Activated T-helper 2 cell treated with anti-CD3 and anti-CD28 coated beads, Interferon-gamma antibody, Interleukin-2, Interleukin-4, amounts not matched to agents 10 μg/mL and 5 μg/mL and 100 μg/mL, durations not matched to agents 14 hours and 24 hours and 36 hours (primary cell): ENCODE data around the gene AK1. TPM values are rescaled to one million over a fixed set of nuclear protein-coding genes. Genes with fewer than 3 reads are reported as not detected.
"Not testable (repeated sequence)": the region's sequence is repeated elsewhere in the genome, so short reads cannot be mapped to it uniquely, and the experiment has no call there.

Source experiments
- DNase-seq: peaks from one replicate; pipeline ENCODE4 v3.0.0; 2021; ENCODE audit warnings: low spot score
- H3K27ac Mint-ChIP-seq: one replicate; pipeline ENCODE4 v1.8.0; 2021; ENCODE audit warnings: mixed read lengths
- H3K27me3 Mint-ChIP-seq: one replicate; pipeline ENCODE4 v1.8.0; 2021; ENCODE audit warnings: low read depth, mixed read lengths
- H3K36me3 Mint-ChIP-seq: one replicate; pipeline ENCODE4 v1.8.0; 2021; ENCODE audit warnings: low read depth, mixed read lengths
- H3K4me1 Mint-ChIP-seq: one replicate; pipeline ENCODE4 v1.8.0; 2021; ENCODE audit warnings: low read depth, mixed read lengths
- H3K4me3 Mint-ChIP-seq: one replicate; pipeline ENCODE4 v1.8.0; 2021; ENCODE audit warnings: low read depth, mild to moderate bottlenecking, moderate library complexity, mixed read lengths
- H3K9me3 Mint-ChIP-seq: one replicate; pipeline ENCODE4 v1.8.0; 2021; ENCODE audit warnings: mixed read lengths
- intact Hi-C: fragments of 100-400 bp; cut with micrococcal nuclease; formaldehyde crosslinking; loops from one replicate; pipeline ENCODE4 v1.15.1; 2023
- total RNA-seq: library from RNA; stranded (reverse); gene quantifications from 2 replicates; pipeline ENCODE4 v1.2.3, GENCODE V29; 2022

The AK1 gene
- total RNA-seq, 1 donor from 2014 or later, result 21.0 TPM

DNA sequence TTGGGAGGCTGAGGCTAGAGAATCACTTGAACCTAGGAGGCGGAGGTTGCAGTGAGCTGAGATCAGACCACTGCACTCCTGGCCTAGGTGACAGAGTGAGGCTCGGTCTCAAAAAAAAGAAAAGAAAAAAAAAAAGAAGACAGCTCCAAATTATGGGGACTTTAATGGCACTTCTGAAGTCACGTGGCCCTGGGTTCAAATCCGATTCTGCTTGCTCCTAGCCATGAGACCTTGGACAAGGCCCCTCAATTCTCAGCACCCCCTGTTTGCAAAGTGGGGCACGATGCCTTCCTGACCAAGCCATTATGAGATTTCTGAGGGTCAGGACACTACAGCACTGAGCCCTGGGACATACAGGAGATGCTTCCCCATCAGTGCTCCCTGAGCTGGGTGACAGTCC lies 22.0 kb downstream of the AK1 start:
- Mint-ChIP-seq H3K4me1 (peaks cover 14% of the 10 kb centered on the region), H3K27me3 (no peaks in the 10 kb centered on the region), H3K27ac (peak overlapping the region; percentile 55), H3K36me3 (peaks cover 22% of the 10 kb centered on the region), H3K9me3 (peaks cover 3% of the 10 kb centered on the region), H3K4me3 (peak overlapping the region; percentile 54)
- no peak for DNase-seq
- intact Hi-C loops, result no loop called here

DNA sequence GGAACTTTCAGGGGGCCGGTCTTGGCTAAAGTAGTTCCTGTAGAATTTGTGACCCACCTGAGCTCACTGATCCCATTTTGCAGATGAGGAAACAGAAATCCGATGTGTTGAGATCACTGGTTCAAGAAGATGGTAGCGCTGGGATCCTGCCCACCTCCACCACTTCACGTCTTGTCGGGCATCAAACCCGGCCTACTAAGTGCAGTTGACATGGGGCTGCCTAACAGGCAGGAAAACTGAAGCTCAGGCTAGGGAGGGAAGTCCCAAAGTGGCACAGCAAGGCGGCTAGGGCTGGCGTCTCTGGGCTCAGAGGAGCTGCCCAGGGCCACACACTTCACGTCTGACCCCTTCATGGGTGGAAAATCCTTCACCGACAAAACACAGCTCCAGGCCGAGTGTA lies 22.5 kb downstream of the AK1 start:
- intact Hi-C loops, result no loop called here
- Mint-ChIP-seq H3K9me3 (peaks cover 6% of the 10 kb centered on the region), H3K27ac (peak overlapping the region; percentile 42), H3K27me3 (no peaks in the 10 kb centered on the region), H3K36me3 (peaks cover 27% of the 10 kb centered on the region), H3K4me3 (peak overlapping the region; percentile 21), H3K4me1 (peaks cover 14% of the 10 kb centered on the region)
- DNase-seq, result no peak

DNA sequence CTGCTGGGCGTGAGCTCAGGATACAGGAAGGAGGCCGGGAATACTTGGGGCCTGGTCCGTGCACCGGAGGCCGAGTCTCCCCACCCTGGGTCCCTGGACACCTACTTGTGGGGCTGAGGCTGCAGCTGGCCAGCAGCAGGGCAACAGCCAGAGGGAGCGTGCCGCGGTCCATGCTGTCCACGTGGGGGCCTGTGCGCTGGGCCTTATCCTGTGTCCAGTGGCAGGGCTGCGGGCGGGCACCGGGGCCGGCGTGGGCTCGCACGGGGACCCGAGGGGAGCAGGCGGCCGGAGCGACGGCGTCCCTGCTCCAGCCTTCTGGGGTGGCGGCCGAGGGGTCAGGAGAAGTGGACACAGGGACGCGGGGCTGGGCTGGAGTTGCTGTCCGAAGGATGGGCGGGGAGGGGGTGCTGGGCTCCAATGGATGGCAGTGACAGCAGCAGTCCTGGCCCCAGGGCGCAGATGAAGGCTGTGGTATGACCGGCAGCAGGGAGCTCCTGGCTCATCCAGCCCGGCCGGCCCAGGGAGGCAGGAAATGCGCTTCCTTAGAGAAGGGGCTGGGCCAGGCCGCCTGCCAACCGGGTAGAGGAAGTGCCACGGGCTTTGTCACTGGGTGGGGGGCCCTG lies 23.2 kb downstream of the AK1 start, which contains the start of gene ENG:
TSS of gene ENG (minus strand) at position 475 of the 623 bp plus-strand sequence. CDS start at position 172, 303 bp downstream.
- Mint-ChIP-seq H3K36me3 (peaks cover 32% of the 10 kb centered on the region), H3K27ac (peak within 1 kb of the TSS; percentile 80), H3K27me3 (no peaks in the 10 kb centered on the region), H3K9me3 (peaks cover 9% of the 10 kb centered on the region), H3K4me1 (peaks cover 14% of the 10 kb centered on the region), H3K4me3 (peak within 1 kb of the TSS; percentile 87)
- no peak for DNase-seq
- intact Hi-C loops, result no loop called here

DNA sequence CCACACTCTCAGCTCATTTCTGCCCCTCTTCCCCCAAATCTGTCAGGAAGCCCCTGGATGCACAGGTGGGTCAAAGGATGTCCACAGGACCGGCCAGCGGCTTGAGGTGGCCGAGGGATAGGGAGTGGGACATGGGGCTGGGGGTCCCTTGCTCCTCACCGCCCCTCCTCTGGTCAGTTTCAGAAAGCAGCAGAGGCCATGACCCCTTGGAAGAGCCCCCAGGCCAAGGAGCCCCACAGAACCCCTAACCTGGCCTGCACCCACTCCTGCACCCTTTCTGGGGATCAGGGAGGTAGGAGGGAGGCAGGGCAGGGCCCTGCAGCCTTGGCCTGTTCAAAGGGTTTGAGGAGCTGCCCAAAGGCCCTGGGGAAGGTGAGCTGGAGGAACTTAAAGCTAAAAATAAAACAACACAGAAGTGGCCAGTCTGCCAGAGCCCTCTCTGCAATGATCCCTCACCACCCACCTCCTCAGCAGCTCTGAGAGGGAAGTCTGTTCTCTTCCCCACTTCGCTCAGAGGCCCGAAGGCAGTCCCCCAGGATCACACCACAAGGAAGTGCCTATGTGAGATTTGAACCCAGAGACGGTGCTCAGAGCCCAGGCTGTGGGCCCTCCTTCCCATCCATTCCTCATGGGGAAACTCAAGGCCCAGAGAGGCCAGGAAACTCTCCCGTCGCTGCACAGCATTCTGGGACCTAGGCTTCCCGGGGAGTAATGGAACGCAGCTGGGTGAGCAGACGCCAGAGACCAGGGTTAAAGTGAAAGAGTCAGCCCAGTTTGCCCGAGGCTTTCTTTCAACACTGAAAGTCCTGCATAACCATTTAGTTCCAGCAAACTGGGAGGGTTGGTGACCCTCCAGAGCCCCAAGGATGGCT lies 23.9 kb downstream of the AK1 start:
- Mint-ChIP-seq H3K36me3 (peaks cover 40% of the 10 kb centered on the region), H3K4me1 (peaks cover 14% of the 10 kb centered on the region), H3K27ac (peak overlapping the region; percentile 80), H3K27me3 (no peaks in the 10 kb centered on the region), H3K4me3 (peak overlapping the region; percentile 87), H3K9me3 (peaks cover 16% of the 10 kb centered on the region)
- intact Hi-C loops, result no loop called here
- DNase-seq, result no peak

DNA sequence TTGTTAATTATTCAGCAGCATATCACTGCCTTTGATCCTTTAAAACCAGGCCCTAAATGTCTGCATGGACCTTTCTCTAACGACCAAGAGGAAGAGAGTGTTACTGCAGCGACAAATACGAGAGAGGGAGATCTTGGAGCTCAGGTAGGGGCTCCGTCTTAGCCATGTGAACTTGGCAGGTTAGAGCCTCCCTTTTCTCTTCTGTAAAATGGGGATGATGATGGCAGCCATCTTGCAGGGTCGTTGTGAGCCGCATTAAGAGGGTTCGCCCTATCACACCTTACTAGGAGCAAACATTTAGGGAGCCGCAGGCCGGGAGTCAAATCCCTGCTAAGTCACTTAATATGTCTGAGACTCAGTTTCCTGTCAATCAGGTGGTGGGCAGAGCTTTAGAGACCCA lies 24.6 kb downstream of the AK1 start:
- no peak for DNase-seq
- peaks cover 14% of the 10 kb centered on the region for H3K4me1 Mint-ChIP-seq
- no peaks in the 10 kb centered on the region for H3K27me3 Mint-ChIP-seq
- H3K27ac Mint-ChIP-seq, result peak overlapping the region; percentile 17
- H3K36me3 Mint-ChIP-seq, result peaks cover 42% of the 10 kb centered on the region
- H3K4me3 Mint-ChIP-seq, result peak overlapping the region; percentile 87
- H3K9me3 Mint-ChIP-seq, result peaks cover 18% of the 10 kb centered on the region
- intact Hi-C loops, result no loop called here

DNA sequence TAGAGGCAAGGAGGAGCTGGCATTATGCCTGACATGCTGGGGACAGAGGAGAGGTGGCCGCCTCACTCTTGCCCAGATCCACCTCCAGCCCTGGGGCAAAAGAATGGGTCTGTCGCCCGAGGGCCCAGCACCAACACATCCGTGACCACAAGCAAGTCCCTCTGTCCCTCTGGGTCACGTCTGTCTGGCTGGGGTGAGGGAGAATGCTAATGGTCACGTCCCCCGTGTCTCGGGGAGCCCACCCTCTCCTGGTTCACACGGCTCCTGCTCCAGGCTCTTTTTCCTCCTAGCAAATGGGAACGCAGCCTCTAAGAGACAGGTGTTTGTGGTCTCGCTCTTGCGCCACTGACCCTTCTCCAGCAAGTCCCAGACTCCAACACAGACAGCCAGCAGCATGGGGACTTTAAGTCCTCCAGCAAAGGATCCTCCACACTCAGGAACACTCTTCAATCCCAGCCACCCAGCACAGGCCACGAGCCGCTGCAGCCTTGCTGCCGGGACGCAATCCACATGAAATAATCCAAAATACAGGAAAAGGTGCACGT lies 27.1 kb downstream of the AK1 start:
- Mint-ChIP-seq H3K9me3 (peaks cover 18% of the 10 kb centered on the region), H3K4me1 (peaks cover 14% of the 10 kb centered on the region), H3K27ac (no peak overlapping the region), H3K27me3 (no peaks in the 10 kb centered on the region), H3K36me3 (peaks cover 42% of the 10 kb centered on the region), H3K4me3 (no peak overlapping the region)
- intact Hi-C loops, result no loop called here
- no peak for DNase-seq

DNA sequence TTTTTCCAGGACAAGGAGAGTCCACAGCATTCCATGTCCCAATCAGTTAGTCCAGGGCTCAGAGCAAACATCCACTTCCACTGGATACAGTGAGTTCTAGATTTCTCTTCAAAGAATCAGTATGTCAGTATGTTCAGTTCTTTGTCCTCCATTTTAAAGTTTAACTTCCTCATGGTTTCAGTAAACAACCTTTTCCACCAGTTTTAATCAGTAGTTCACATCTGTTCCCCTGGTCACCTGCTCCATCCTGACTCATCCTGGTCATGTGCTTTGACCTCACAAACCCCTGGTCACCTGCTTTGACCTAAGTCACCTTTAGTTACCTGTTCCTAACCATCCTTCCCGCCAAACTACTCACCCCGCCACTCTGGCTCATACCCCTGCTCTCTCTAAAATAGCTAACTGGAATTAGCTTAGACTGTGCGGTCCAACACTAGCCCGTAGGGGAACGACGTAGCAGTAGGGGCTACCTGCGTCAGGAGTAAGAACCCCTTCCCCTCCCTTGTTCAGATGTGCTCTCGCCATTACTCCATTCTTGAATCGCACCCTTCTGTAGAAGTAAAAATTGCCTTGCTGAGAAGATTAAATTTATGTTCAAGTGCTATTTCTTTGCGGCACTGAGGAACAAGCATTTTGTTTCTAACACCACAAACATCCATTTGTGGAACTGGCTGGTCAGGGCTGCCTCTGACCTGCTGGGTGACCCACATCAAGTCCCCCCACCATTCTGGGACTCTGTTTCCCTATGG lies 28.5 kb downstream of the AK1 start:
- intact Hi-C loops, result no loop called here
- H3K27ac Mint-ChIP-seq, result no peak overlapping the region
- H3K4me3 Mint-ChIP-seq, result no peak overlapping the region
- peaks cover 42% of the 10 kb centered on the region for H3K36me3 Mint-ChIP-seq
- no peaks in the 10 kb centered on the region for H3K27me3 Mint-ChIP-seq
- no peak for DNase-seq
- H3K4me1 Mint-ChIP-seq, result peaks cover 14% of the 10 kb centered on the region
- peaks cover 18% of the 10 kb centered on the region for H3K9me3 Mint-ChIP-seq

DNA sequence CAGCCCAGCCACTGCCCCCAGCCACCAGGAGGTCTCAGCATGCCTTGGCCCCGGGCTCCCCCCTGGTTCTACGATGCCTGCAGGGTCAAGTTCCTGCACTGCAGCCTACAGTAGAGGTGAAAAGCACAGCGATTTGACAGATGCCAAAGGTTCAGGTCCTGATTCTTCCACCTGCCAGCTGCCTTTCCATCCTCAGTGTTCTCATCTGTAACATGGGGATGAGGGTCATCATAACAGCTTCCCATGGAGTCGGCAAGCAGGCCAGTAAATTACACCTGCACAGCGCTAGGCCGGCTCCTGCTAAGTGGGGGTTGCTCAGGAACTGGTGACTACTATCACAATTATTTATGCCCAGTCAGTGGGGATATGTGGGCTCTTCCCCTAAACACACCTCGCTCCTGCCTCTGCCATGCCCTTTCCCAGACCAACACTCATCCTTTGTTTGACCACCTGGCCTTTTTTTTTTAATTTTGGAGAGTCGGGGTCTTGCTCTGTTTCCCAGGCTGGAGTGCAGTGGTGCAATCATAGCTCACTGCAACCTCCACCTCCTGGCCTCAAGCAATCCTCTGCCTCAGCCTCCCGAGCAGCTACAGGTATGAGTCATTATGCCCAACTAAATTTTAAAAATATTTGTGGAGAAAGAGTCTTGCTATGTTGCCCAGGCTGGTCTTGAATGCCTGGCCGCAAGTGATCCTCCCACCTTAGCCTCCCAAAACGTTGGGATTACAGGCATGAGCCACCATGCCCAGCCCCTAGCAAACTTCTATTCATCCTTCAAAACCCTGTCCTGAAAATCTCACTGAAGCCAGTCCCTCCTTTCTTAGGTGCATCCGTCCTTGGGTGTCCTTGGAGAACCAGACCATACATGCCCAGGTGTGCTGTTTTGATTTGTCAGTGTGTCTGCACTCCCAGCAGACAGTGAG lies 29.4 kb downstream of the AK1 start:
- H3K27ac Mint-ChIP-seq, result no peak overlapping the region
- DNase-seq, result no peak
- peaks cover 18% of the 10 kb centered on the region for H3K9me3 Mint-ChIP-seq
- H3K27me3 Mint-ChIP-seq, result no peaks in the 10 kb centered on the region
- H3K4me1 Mint-ChIP-seq, result peaks cover 12% of the 10 kb centered on the region
- intact Hi-C loops, result no loop called here
- peaks cover 42% of the 10 kb centered on the region for H3K36me3 Mint-ChIP-seq
- H3K4me3 Mint-ChIP-seq, result no peak overlapping the region

DNA sequence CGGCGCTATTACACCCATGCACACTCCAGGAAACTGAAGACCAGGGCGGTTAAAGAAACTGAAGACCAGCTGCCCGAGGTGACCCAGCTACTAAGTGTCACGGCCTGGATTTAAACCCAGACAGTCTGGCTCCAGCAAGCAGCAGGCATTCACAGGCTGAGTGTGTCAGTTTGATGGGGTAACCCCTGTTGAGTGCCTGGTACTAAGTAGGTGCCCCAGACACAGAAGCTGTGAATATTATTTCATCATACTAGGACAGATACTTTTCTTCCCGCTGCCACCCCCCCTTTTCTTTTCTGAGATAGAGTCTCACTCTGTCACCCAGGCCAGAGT lies 30.3 kb downstream of the AK1 start:
- Mint-ChIP-seq H3K36me3 (peaks cover 36% of the 10 kb centered on the region), H3K4me3 (no peak overlapping the region), H3K27me3 (no peaks in the 10 kb centered on the region), H3K27ac (no peak overlapping the region), H3K4me1 (peaks cover 5% of the 10 kb centered on the region), H3K9me3 (peaks cover 18% of the 10 kb centered on the region)
- intact Hi-C loops, result no loop called here
- DNase-seq, result no peak

DNA sequence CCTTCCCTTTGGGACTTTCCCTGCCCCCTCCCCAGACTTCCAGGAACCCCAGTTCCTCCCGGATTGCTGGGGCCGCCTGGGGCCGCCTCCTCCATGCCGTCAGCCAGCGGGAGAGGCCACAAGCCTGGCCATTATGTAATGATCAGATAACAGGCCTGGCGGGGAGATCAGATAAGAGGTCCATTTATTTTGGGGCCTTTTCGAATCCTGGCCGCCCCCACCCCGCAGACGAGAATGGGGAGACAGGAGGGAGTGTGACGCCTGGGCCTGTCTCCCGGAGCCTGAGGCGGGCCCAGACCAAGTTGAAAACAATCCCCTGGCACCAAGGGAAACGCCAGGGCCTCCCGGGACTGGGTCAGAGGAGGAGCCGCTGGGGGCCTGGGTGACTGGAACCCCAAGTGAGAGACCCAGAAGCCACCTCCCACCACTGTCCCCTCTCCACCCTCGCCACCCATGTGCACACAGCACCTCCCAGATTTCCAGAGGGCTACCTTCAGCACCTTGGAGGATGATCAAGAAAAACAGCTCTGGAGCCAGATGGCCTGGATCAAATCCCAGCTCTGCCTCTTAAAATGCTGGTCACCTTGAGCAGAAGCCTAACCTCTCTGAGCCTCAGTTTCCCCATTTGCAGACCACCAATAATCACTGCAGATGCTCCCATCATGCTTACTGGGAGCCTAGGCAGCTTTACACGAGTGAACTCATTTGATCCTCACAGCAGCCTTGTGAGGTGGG lies 30.9 kb downstream of the AK1 start:
- intact Hi-C loops, result no loop called here
- Mint-ChIP-seq H3K27ac (no peak overlapping the region), H3K36me3 (peaks cover 31% of the 10 kb centered on the region), H3K9me3 (peaks cover 18% of the 10 kb centered on the region), H3K4me1 (no peaks in the 10 kb centered on the region), H3K4me3 (no peak overlapping the region), H3K27me3 (no peaks in the 10 kb centered on the region)
- DNase-seq, result no peak

DNA sequence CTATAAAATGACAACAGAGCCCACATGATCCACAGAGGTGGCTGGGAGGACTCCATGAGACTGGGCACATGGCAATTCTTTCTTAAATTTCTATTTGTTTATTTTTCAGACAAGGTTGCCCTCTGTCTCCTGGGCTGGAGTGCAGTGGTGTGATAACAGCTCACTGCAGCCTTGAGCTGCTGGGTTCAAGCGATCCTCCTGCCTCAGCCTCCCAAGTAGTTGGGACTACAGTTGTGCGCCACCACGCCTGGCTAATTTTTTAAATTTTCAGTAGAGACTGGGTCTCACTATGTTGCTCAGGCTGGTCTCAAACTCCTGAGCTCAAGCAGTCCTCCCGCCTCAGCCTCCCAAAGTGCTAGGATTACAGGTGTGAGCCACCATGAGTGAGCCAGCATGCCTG lies 31.9 kb downstream of the AK1 start:
- H3K27ac Mint-ChIP-seq, intact Hi-C loops, H3K4me1 Mint-ChIP-seq, H3K27me3 Mint-ChIP-seq, H3K4me3 Mint-ChIP-seq, DNase-seq: not testable (repeated sequence)
- Mint-ChIP-seq H3K36me3 (peaks cover 21% of the 10 kb centered on the region), H3K9me3 (peaks cover 16% of the 10 kb centered on the region)
